ENCODE data around the gene CLIP2. TPM values are rescaled to one million over a fixed set of nuclear protein-coding genes. Genes with fewer than 3 reads are reported as not detected.
"Not testable (repeated sequence)": the region's sequence is repeated elsewhere in the genome, so short reads cannot be mapped to it uniquely, and the experiment has no call there.

Gene CLIP2
- total RNA-seq: 10 to 100 TPM; 12.2 to 17.0 TPM

GRCh38 chr7:74289018-74289658 is at the start of gene CLIP2:
TSS of gene CLIP2 (plus strand) at chr7:74289407. CDS start at chr7:74317547, 28,140 bp downstream.
- peak; percentile 85 for DNase-seq (ENCODE audit: low spot score)
- Mint-ChIP-seq H3K4me3 (peak within 1 kb of the TSS; percentile 88), H3K27me3 (no peaks in the 10 kb centered on the region), H3K36me3 (no peaks in the 10 kb centered on the region), H3K4me1 (ENCODE audit: low read depth in 2 of 2) (peaks cover 28 to 33% of the 10 kb centered on the region in 2 donors), H3K9me3 (no peaks in the 10 kb centered on the region), H3K27ac (peak within 1 kb of the TSS; percentile 63 to 76)
- peak; percentile 91 to 94 for ATAC-seq

GRCh38 chr7:74240482-74240881 is 48.7 kb upstream of the CLIP2 start:
- H3K4me1 Mint-ChIP-seq (ENCODE audit: low read depth in 2 of 2): peaks cover 15 to 16% of the 10 kb centered on the region in 2 donors
- H3K36me3 Mint-ChIP-seq: peaks cover 22% of the 10 kb centered on the region

GRCh38 chr7:74242122-74242443 is 47.1 kb upstream of the CLIP2 start:
- peaks cover 19% of the 10 kb centered on the region for H3K36me3 Mint-ChIP-seq
- H3K27me3 Mint-ChIP-seq: no peaks in the 10 kb centered on the region
- no peak overlapping the region for H3K27ac Mint-ChIP-seq
- no peaks in the 10 kb centered on the region for H3K9me3 Mint-ChIP-seq
- no peak overlapping the region for H3K4me3 Mint-ChIP-seq
- DNase-seq (ENCODE audit: low spot score) (no peak), ATAC-seq (no peak)
- peaks cover 9 to 12% of the 10 kb centered on the region in 2 donors for H3K4me1 Mint-ChIP-seq (ENCODE audit: low read depth in 2 of 2)

More at GRCh38 chr7:74240482-74240881, 48.7 kb upstream of the CLIP2 start:
- no peak overlapping the region for H3K27ac Mint-ChIP-seq
- ATAC-seq (no peak), DNase-seq (ENCODE audit: low spot score) (no peak)
- H3K9me3 Mint-ChIP-seq: no peaks in the 10 kb centered on the region
- no peaks in the 10 kb centered on the region for H3K27me3 Mint-ChIP-seq
- no peak overlapping the region for H3K4me3 Mint-ChIP-seq

GRCh38 chr7:74246497-74246896 is 42.7 kb upstream of the CLIP2 start:
- Mint-ChIP-seq H3K27ac (no peak overlapping the region), H3K27me3 (no peaks in the 10 kb centered on the region), H3K4me1 (ENCODE audit: low read depth in 2 of 2) (peaks cover 5 to 12% of the 10 kb centered on the region in 2 donors), H3K36me3 (peaks cover 15% of the 10 kb centered on the region), H3K4me3 (no peak overlapping the region), H3K9me3 (no peaks in the 10 kb centered on the region)
- no peak for ATAC-seq
- DNase-seq (ENCODE audit: low spot score): no peak

GRCh38 chr7:74248156-74248555 is 41.1 kb upstream of the CLIP2 start:
- peaks cover 4 to 12% of the 10 kb centered on the region in 2 donors for H3K4me1 Mint-ChIP-seq (ENCODE audit: low read depth in 2 of 2)
- no peaks in the 10 kb centered on the region for H3K27me3 Mint-ChIP-seq
- peaks cover 13% of the 10 kb centered on the region for H3K36me3 Mint-ChIP-seq
- no peak overlapping the region for H3K27ac Mint-ChIP-seq
- DNase-seq (ENCODE audit: low spot score) (no peak), ATAC-seq (no peak)
- no peak overlapping the region for H3K4me3 Mint-ChIP-seq
- no peaks in the 10 kb centered on the region for H3K9me3 Mint-ChIP-seq

GRCh38 chr7:74249058-74249457 is 40.1 kb upstream of the CLIP2 start:
- not testable (repeated sequence) for DNase-seq (ENCODE audit: low spot score); H3K27ac Mint-ChIP-seq; H3K4me3 Mint-ChIP-seq; H3K27me3 Mint-ChIP-seq; H3K9me3 Mint-ChIP-seq; ATAC-seq
- H3K36me3 Mint-ChIP-seq: peaks cover 13% of the 10 kb centered on the region
- peaks cover 4 to 12% of the 10 kb centered on the region in 2 donors for H3K4me1 Mint-ChIP-seq (ENCODE audit: low read depth in 2 of 2)

- Mint-ChIP-seq H3K9me3 (no peaks in the 10 kb centered on the region), H3K27me3 (no peaks in the 10 kb centered on the region), H3K36me3 (peaks cover 13% of the 10 kb centered on the region), H3K4me3 (peak overlapping the region; percentile 80), H3K27ac (peak overlapping the region in 1 of 2 donors; percentile 41), H3K4me1 (ENCODE audit: low read depth in 2 of 2) (peaks cover 15 to 31% of the 10 kb centered on the region in 2 donors)
- ATAC-seq: no peak
- no peak for DNase-seq (ENCODE audit: low spot score)
These were observed 36.3 kb upstream of the CLIP2 start for GRCh38 chr7:74252893-74253292.

- H3K9me3 Mint-ChIP-seq: no peaks in the 10 kb centered on the region
- H3K4me1 Mint-ChIP-seq (ENCODE audit: low read depth in 2 of 2): peaks cover 15 to 31% of the 10 kb centered on the region in 2 donors
- DNase-seq (ENCODE audit: low spot score): no peak
These were observed 35.9 kb upstream of the CLIP2 start for GRCh38 chr7:74253331-74253730.

GRCh38 chr7:74253835-74254128 is 35.4 kb upstream of the CLIP2 start:
- peak in 1 of 2 donors; percentile 2 for ATAC-seq
- H3K4me1 Mint-ChIP-seq (ENCODE audit: low read depth in 2 of 2): peaks cover 15 to 31% of the 10 kb centered on the region in 2 donors
- no peaks in the 10 kb centered on the region for H3K27me3 Mint-ChIP-seq
- H3K4me3 Mint-ChIP-seq: peak overlapping the region; percentile 80
- H3K9me3 Mint-ChIP-seq: no peaks in the 10 kb centered on the region
- peak overlapping the region; percentile 92 to 94 for H3K27ac Mint-ChIP-seq
- DNase-seq (ENCODE audit: low spot score): no peak
- H3K36me3 Mint-ChIP-seq: peaks cover 13% of the 10 kb centered on the region

More at GRCh38 chr7:74253331-74253730, 35.9 kb upstream of the CLIP2 start:
- ATAC-seq: no peak
- H3K27ac Mint-ChIP-seq: peak overlapping the region; percentile 92 to 94
- H3K27me3 Mint-ChIP-seq: no peaks in the 10 kb centered on the region
- H3K4me3 Mint-ChIP-seq: peak overlapping the region; percentile 80
- peaks cover 13% of the 10 kb centered on the region for H3K36me3 Mint-ChIP-seq

GRCh38 chr7:74254129-74254857 is 34.9 kb upstream of the CLIP2 start, which contains the start of gene RFC2:
TSS of gene RFC2 (minus strand) at chr7:74254399. CDS start at chr7:74254383, 16 bp downstream.
- peak; percentile 99 for ATAC-seq
- Mint-ChIP-seq H3K27ac (peak within 1 kb of the TSS; percentile 92 to 94), H3K9me3 (no peaks in the 10 kb centered on the region), H3K27me3 (no peaks in the 10 kb centered on the region), H3K4me1 (ENCODE audit: low read depth in 2 of 2) (peaks cover 15 to 31% of the 10 kb centered on the region in 2 donors), H3K4me3 (peak within 1 kb of the TSS; percentile 80), H3K36me3 (peaks cover 13% of the 10 kb centered on the region)
- DNase-seq (ENCODE audit: low spot score): peak; percentile 99

GRCh38 chr7:74254858-74255379 is 34.3 kb upstream of the CLIP2 start:
- ATAC-seq (peak in 1 of 2 donors; percentile 0), DNase-seq (ENCODE audit: low spot score) (no peak)
- peak overlapping the region; percentile 92 to 94 for H3K27ac Mint-ChIP-seq
- H3K4me3 Mint-ChIP-seq: peak overlapping the region; percentile 80
- peaks cover 13% of the 10 kb centered on the region for H3K36me3 Mint-ChIP-seq
- no peaks in the 10 kb centered on the region for H3K9me3 Mint-ChIP-seq
- H3K27me3 Mint-ChIP-seq: no peaks in the 10 kb centered on the region
- H3K4me1 Mint-ChIP-seq (ENCODE audit: low read depth in 2 of 2): peaks cover 15 to 28% of the 10 kb centered on the region in 2 donors

GRCh38 chr7:74255461-74255860 is 33.7 kb upstream of the CLIP2 start:
- Mint-ChIP-seq H3K4me1 (ENCODE audit: low read depth in 2 of 2) (peaks cover 15 to 25% of the 10 kb centered on the region in 2 donors), H3K27ac (peak overlapping the region; percentile 92 to 94), H3K4me3 (peak overlapping the region; percentile 80), H3K36me3 (peaks cover 10% of the 10 kb centered on the region)
- DNase-seq (ENCODE audit: low spot score); H3K9me3 Mint-ChIP-seq; ATAC-seq; H3K27me3 Mint-ChIP-seq: not testable (repeated sequence)

- no peak for DNase-seq (ENCODE audit: low spot score)
- Mint-ChIP-seq H3K27ac (peak overlapping the region; percentile 82 to 92), H3K4me3 (peak overlapping the region; percentile 80)
These were observed 32.5 kb upstream of the CLIP2 start for GRCh38 chr7:74256491-74257408.

More at GRCh38 chr7:74256491-74257408, 32.5 kb upstream of the CLIP2 start:
- peaks cover 6% of the 10 kb centered on the region for H3K36me3 Mint-ChIP-seq
- no peaks in the 10 kb centered on the region for H3K9me3 Mint-ChIP-seq
- H3K27me3 Mint-ChIP-seq: no peaks in the 10 kb centered on the region
- H3K4me1 Mint-ChIP-seq (ENCODE audit: low read depth in 2 of 2): peaks cover 15 to 22% of the 10 kb centered on the region in 2 donors
- no peak for ATAC-seq
